Activated CD8-positive, alpha-beta T cell treated with anti-CD3 and anti-CD28 coated beads, Interleukin-2, amount 10 ng/mL, durations not matched to agents 7 days and 5 days (primary cell): Measurements from ENCODE around the gene RASA2. TPM values are rescaled to one million over a fixed set of nuclear protein-coding genes. Genes with fewer than 3 reads are reported as not detected.
"Not testable (repeated sequence)": the region's sequence is repeated elsewhere in the genome, so short reads cannot be mapped to it uniquely, and the experiment has no call there.

ENCODE experiments used
- ATAC-seq: fragments of 150-1000 bp; cut with Tn5 transposase; one replicate; pipeline ENCODE4 v1.10.0; 2021; ENCODE audit warnings: moderate library complexity
- CTCF ChIA-PET: fragments of 350-600 bp; sonication (Branson Sonifier 250); formaldehyde crosslinking; loops from one replicate; lab custom pipeline; 2021; ENCODE audit warnings: antibody characterized with exemption; lab: Charles Lee
- POLR2A ChIA-PET: fragments of 350-600 bp; sonication (Branson Sonifier 250); formaldehyde crosslinking; loops from one replicate; lab custom pipeline; 2021; ENCODE audit warnings: antibody characterized with exemption; lab: Charles Lee
- DNase-seq: peaks from one replicate; pipeline ENCODE4 v3.0.0-alpha.2; 2020
- H3K27ac Mint-ChIP-seq: one replicate; pipeline ENCODE4 v1.8.0; 2021; ENCODE audit warnings: mild to moderate bottlenecking, mixed read lengths
- H3K27me3 Mint-ChIP-seq: one replicate; pipeline ENCODE4 v1.8.0; 2021; ENCODE audit warnings: low read depth, mixed read lengths
- H3K36me3 Mint-ChIP-seq: one replicate; pipeline ENCODE4 v1.8.0; 2021; ENCODE audit warnings: low read depth, mixed read lengths
- H3K4me1 Mint-ChIP-seq: one replicate; pipeline ENCODE4 v1.8.0; 2021; ENCODE audit warnings: low read depth, mixed read lengths
- H3K4me3 Mint-ChIP-seq: one replicate; pipeline ENCODE4 v1.8.0; 2021; ENCODE audit warnings: mild to moderate bottlenecking, mixed read lengths
- H3K9me3 Mint-ChIP-seq: one replicate; pipeline ENCODE4 v1.8.0; 2022; ENCODE audit warnings: mixed read lengths; ENCODE audit not compliant: insufficient read depth
- total RNA-seq, 2 experiments: library from RNA; stranded (reverse); gene quantifications; one replicate each; pipeline ENCODE4 v1.2.3, GENCODE V29; 2021

RASA2 gene
- total RNA-seq, 2 experiments from 2014 or later: 56.8 to 60.2 TPM

DNA sequence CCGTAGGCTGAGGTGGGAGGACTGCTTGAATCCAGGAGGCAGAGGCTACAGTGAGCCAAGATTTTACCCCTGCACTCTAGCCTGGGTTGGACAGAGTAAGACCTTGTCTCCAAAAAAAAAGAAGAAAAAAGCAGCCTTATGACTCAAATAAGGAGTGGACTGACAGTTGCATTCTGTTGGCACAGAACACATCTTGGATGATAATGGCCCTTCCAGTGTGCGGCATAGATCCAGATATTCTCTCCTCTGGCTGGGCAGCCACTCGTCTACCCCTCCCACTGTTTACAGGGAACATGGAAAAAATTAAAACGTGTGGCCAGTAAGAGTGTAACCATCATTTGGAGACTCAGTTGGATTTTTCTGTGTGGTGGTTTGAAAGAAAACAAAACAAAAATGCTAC, 132.6 kb downstream of the RASA2 start:
- ATAC-seq: no peak
- no peaks in the 10 kb centered on the region for H3K4me1 Mint-ChIP-seq
- H3K27ac Mint-ChIP-seq: peak overlapping the region; percentile 16

GRCh38 chr3:141623691-141624090, 136.9 kb downstream of the RASA2 start:
- H3K9me3 Mint-ChIP-seq: no peaks in the 10 kb centered on the region
- H3K27me3 Mint-ChIP-seq: no peaks in the 10 kb centered on the region
- CTCF ChIA-PET: no interaction called here
- POLR2A ChIA-PET: no interaction called here
- DNase-seq (no peak), ATAC-seq (no peak)
- H3K4me3 Mint-ChIP-seq: no peak overlapping the region
- no peak overlapping the region for H3K27ac Mint-ChIP-seq
- no peaks in the 10 kb centered on the region for H3K4me1 Mint-ChIP-seq
- no peaks in the 10 kb centered on the region for H3K36me3 Mint-ChIP-seq

More for the DNA sequence above, 132.6 kb downstream of the RASA2 start:
- DNase-seq: no peak
- Mint-ChIP-seq H3K4me3 (no peak overlapping the region), H3K9me3 (no peaks in the 10 kb centered on the region), H3K36me3 (peaks cover 30% of the 10 kb centered on the region), H3K27me3 (no peaks in the 10 kb centered on the region)
- ChIA-PET POLR2A (no interaction called here), CTCF (no interaction called here)

- ChIA-PET CTCF (no interaction called here), POLR2A (no interaction called here)
- Mint-ChIP-seq H3K9me3 (no peaks in the 10 kb centered on the region), H3K27me3 (no peaks in the 10 kb centered on the region), H3K27ac (no peak overlapping the region), H3K4me3 (no peak overlapping the region), H3K36me3 (no peaks in the 10 kb centered on the region), H3K4me1 (no peaks in the 10 kb centered on the region)
- ATAC-seq (no peak), DNase-seq (no peak)
Observed at GRCh38 chr3:141625506-141625905, 138.7 kb downstream of the RASA2 start.

DNA sequence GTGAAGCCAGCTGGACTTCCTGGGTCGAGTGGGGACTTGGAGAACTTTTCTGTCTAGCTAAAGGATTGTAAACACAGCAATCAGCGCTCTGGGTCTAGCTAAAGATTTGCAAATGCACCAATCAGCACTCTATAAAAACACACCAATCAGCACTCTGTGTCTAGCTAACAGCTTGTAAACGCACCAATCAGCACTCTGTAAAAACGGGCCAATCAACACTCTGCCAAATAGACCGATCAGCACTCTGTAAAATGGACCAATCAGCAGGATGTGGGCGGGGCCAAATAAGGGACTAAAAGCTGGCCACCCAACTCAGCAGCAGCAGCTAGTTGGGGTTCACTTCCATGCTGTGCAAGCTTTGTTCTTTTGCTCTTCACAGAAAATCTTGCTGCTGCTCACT, 141.5 kb downstream of the RASA2 start:
- CTCF ChIA-PET, H3K4me3 Mint-ChIP-seq, H3K4me1 Mint-ChIP-seq, H3K9me3 Mint-ChIP-seq, H3K27me3 Mint-ChIP-seq, H3K36me3 Mint-ChIP-seq, H3K27ac Mint-ChIP-seq, ATAC-seq, DNase-seq: not testable (repeated sequence)
- POLR2A ChIA-PET: interaction anchor here (1.1 kb wide), 1 partner anchor 17 kb away, joined by 3 read pairs; no protein-coding TSS in a partner anchor

GRCh38 chr3:141628868-141629441, 142.1 kb downstream of the RASA2 start:
- POLR2A ChIA-PET, H3K4me3 Mint-ChIP-seq, DNase-seq, H3K4me1 Mint-ChIP-seq, H3K27ac Mint-ChIP-seq, H3K27me3 Mint-ChIP-seq, ATAC-seq, H3K9me3 Mint-ChIP-seq, H3K36me3 Mint-ChIP-seq: not testable (repeated sequence)
- CTCF ChIA-PET: interaction anchor here (1.3 kb wide), 1 partner anchor 15 kb away, joined by 3 read pairs; no protein-coding TSS in a partner anchor

GRCh38 chr3:141629976-141630375, 143.1 kb downstream of the RASA2 start:
- Mint-ChIP-seq H3K4me1 (no peaks in the 10 kb centered on the region), H3K27me3 (peaks cover 5% of the 10 kb centered on the region), H3K4me3 (no peak overlapping the region), H3K9me3 (no peaks in the 10 kb centered on the region), H3K36me3 (no peaks in the 10 kb centered on the region), H3K27ac (no peak overlapping the region)
- DNase-seq: no peak
- CTCF ChIA-PET: interaction anchor here (1.3 kb wide), 1 partner anchor 14 kb away, joined by 3 read pairs; no protein-coding TSS in a partner anchor
- ATAC-seq: no peak
- POLR2A ChIA-PET: no interaction called here

DNA sequence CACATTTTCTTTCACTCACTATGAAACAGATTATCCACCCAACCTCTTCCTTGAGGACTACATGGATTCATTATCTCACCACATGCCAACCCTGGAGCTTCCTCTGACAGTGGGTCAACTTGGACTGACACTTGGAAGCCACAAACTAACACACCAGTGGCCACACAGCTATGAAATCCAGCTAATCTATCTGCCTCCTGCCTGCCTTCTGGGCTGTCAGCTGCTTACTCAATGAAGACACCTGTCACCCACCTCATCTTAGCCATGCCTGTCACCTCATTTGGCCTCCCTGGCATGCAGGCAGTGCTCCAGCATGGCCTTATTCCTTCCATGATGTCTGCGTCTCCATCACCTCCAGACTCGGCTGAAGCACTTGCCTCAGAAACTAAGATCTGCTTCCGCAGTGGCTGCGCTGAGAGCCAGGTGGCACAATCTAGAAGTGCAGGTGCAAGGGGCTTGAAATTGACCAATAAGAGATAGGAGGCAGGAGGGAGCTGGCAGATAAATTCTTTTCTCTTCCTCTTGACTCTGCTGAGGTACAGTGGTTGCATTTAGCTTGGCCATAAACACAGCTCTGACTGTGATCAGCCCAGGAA, 146.1 kb downstream of the RASA2 start:
- H3K27ac Mint-ChIP-seq: no peak overlapping the region
- CTCF ChIA-PET: interaction anchor here (0.7 to 1.9 kb wide), 5 partner anchors 11 to 280 kb away, joined by 3 to 6 read pairs (median 4); no protein-coding TSS in a partner anchor
- ATAC-seq: no peak
- no peak overlapping the region for H3K4me3 Mint-ChIP-seq
- POLR2A ChIA-PET: no interaction called here
- H3K36me3 Mint-ChIP-seq: no peaks in the 10 kb centered on the region
- no peak for DNase-seq
- no peaks in the 10 kb centered on the region for H3K4me1 Mint-ChIP-seq
- peaks cover 5% of the 10 kb centered on the region for H3K27me3 Mint-ChIP-seq
- no peaks in the 10 kb centered on the region for H3K9me3 Mint-ChIP-seq

DNA sequence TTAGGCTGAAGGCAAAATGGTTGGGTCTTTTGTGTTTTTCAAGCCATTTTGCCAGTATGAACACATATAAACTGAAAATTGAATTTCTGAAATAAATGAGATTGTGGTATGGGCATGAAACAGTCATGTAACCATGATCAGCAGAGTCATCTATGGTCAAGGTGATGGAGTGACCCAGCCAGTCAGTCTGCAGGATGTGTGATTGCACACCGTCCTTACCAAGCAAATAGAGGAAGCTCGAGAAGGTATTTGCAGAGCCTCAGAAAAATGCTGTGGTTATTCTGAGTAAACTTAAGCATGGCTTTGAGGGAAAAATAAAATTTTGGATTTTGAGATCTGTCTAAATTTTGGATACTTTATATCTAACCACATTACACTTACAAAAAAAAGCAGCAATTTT, 155.4 kb downstream of the RASA2 start:
- Mint-ChIP-seq H3K9me3 (no peaks in the 10 kb centered on the region), H3K4me3 (no peak overlapping the region), H3K27me3 (no peaks in the 10 kb centered on the region), H3K4me1 (peaks cover 3% of the 10 kb centered on the region), H3K27ac (no peak overlapping the region), H3K36me3 (no peaks in the 10 kb centered on the region)
- ATAC-seq (no peak), DNase-seq (no peak)
- POLR2A ChIA-PET: no interaction called here
- CTCF ChIA-PET: interaction anchor here (1.0 kb wide), 1 partner anchor 182 kb away, joined by 3 read pairs; no protein-coding TSS in a partner anchor

GRCh38 chr3:141643391-141643790, 156.6 kb downstream of the RASA2 start:
- ChIA-PET CTCF (interaction anchor here (0.8 to 2.1 kb wide), 3 partner anchors 16 to 270 kb away, joined by 3 to 19 read pairs (median 3); no protein-coding TSS in a partner anchor), POLR2A (no interaction called here)
- no peaks in the 10 kb centered on the region for H3K9me3 Mint-ChIP-seq

GRCh38 chr3:141643796-141644195, 157.0 kb downstream of the RASA2 start:
- H3K27me3 Mint-ChIP-seq: no peaks in the 10 kb centered on the region
- no peak overlapping the region for H3K4me3 Mint-ChIP-seq
- POLR2A ChIA-PET: no interaction called here

More at GRCh38 chr3:141643391-141643790, 156.6 kb downstream of the RASA2 start:
- no peaks in the 10 kb centered on the region for H3K27me3 Mint-ChIP-seq
- DNase-seq: no peak
- H3K27ac Mint-ChIP-seq: no peak overlapping the region
- ATAC-seq: no peak
- peaks cover 3% of the 10 kb centered on the region for H3K4me1 Mint-ChIP-seq
- no peaks in the 10 kb centered on the region for H3K36me3 Mint-ChIP-seq
- H3K4me3 Mint-ChIP-seq: no peak overlapping the region

DNA sequence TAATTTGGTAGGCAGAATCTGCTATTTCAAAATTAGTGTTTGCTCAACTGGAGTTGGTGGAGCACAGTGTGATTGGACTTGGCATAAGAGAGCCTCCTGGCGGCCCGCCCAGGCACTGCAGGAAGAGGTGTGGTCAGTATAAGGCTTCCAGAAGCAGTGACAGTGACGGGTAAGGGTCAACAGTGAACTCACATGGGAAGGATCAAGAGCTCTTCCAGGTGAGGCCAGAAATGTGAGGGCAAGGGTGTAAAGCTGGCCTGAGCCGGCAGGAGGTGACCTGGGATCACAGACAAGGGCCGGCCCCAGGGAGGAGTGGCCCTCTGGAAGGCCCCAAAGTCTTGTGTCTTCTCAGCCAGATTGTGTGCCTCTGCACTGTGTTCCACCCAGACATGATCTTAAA, 158.1 kb downstream of the RASA2 start:
- Mint-ChIP-seq H3K36me3 (no peaks in the 10 kb centered on the region), H3K4me1 (peaks cover 3% of the 10 kb centered on the region), H3K27ac (no peak overlapping the region), H3K4me3 (no peak overlapping the region), H3K9me3 (no peaks in the 10 kb centered on the region), H3K27me3 (no peaks in the 10 kb centered on the region)
- ChIA-PET CTCF (interaction anchor here (0.6 to 2.2 kb wide), 12 partner anchors 13 to 231 kb away, joined by 3 to 19 read pairs (median 4); no protein-coding TSS in a partner anchor), POLR2A (no interaction called here)
- DNase-seq (peak; percentile 79), ATAC-seq (peak; percentile 88)

More at GRCh38 chr3:141643796-141644195, 157.0 kb downstream of the RASA2 start:
- ATAC-seq (no peak), DNase-seq (no peak)
- Mint-ChIP-seq H3K27ac (no peak overlapping the region), H3K9me3 (no peaks in the 10 kb centered on the region), H3K36me3 (no peaks in the 10 kb centered on the region), H3K4me1 (peaks cover 3% of the 10 kb centered on the region)
- CTCF ChIA-PET: interaction anchor here (0.8 to 2.2 kb wide), 10 partner anchors 12 to 269 kb away, joined by 3 to 19 read pairs (median 4); no protein-coding TSS in a partner anchor
